Measurements from ENCODE around the gene UBE3B. TPM values are rescaled to one million over a fixed set of nuclear protein-coding genes. Genes with fewer than 3 reads are reported as not detected.

The UBE3B gene
- total RNA-seq, 1 donor from 2014 or later: 28.4 TPM

GRCh38 chr12:109553906-109554500 lies 76.6 kb downstream of the UBE3B start:
- H3K4me3 ChIP-seq: no peak overlapping the region
- TF ChIP-seq, protein P1, sequence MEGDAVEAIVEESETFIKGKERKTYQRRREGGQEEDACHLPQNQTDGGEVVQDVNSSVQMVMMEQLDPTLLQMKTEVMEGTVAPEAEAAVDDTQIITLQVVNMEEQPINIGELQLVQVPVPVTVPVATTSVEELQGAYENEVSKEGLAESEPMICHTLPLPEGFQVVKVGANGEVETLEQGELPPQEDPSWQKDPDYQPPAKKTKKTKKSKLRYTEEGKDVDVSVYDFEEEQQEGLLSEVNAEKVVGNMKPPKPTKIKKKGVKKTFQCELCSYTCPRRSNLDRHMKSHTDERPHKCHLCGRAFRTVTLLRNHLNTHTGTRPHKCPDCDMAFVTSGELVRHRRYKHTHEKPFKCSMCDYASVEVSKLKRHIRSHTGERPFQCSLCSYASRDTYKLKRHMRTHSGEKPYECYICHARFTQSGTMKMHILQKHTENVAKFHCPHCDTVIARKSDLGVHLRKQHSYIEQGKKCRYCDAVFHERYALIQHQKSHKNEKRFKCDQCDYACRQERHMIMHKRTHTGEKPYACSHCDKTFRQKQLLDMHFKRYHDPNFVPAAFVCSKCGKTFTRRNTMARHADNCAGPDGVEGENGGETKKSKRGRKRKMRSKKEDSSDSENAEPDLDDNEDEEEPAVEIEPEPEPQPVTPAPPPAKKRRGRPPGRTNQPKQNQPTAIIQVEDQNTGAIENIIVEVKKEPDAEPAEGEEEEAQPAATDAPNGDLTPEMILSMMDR (IDR thresholded peaks at IDR 0.05): no peak
- TF ChIP-seq EZH2phosphoT487 (IDR thresholded peaks at IDR 0.05) (no peak), EZH2 (IDR thresholded peaks at IDR 0.05) (no peak)
- DNase-seq (ENCODE audit: low spot score): no peak
- no peaks in the 10 kb centered on the region for H3K36me3 ChIP-seq
- peaks cover 10% of the 10 kb centered on the region for H3K36me3 Mint-ChIP-seq
- H3K4me1 Mint-ChIP-seq: peaks cover 41% of the 10 kb centered on the region
- no peaks in the 10 kb centered on the region for H3K9me3 Mint-ChIP-seq
- H3K9ac ChIP-seq: no peak overlapping the region
- H3K27me3 ChIP-seq: no peaks in the 10 kb centered on the region
- no peaks in the 10 kb centered on the region for H3K79me2 ChIP-seq (ENCODE audit: low read depth)
- peak overlapping the region; percentile 77 for H3K27ac Mint-ChIP-seq
- no peak overlapping the region for H3K4me3 Mint-ChIP-seq
- H3K27ac ChIP-seq: no peak overlapping the region
- no peak overlapping the region for H2AFZ ChIP-seq (replicated peaks)
- H3K4me1 ChIP-seq: peaks cover 14% of the 10 kb centered on the region
- peaks cover 5% of the 10 kb centered on the region for H3F3A ChIP-seq (ENCODE audit: low read depth)
- H4K20me1 ChIP-seq (ENCODE audit: low read depth): no peaks in the 10 kb centered on the region
- no peak overlapping the region for H3K4me2 ChIP-seq
- peaks cover 10% of the 10 kb centered on the region for H3K27me3 Mint-ChIP-seq (ENCODE audit: insufficient read depth, low read depth)
- H3K9me3 ChIP-seq (ENCODE audit: low read depth): no peaks in the 10 kb centered on the region

GRCh38 chr12:109554761-109555160 lies 77.3 kb downstream of the UBE3B start:
- H3K4me2 ChIP-seq: no peak overlapping the region
- no peaks in the 10 kb centered on the region for H3K36me3 ChIP-seq
- peaks cover 5% of the 10 kb centered on the region for H3F3A ChIP-seq (ENCODE audit: low read depth)
- Mint-ChIP-seq H3K36me3 (peaks cover 10% of the 10 kb centered on the region), H3K4me3 (no peak overlapping the region), H3K9me3 (no peaks in the 10 kb centered on the region), H3K4me1 (peaks cover 36% of the 10 kb centered on the region), H3K27ac (no peak overlapping the region), H3K27me3 (ENCODE audit: insufficient read depth, low read depth) (peaks cover 10% of the 10 kb centered on the region)
- no peak overlapping the region for H3K4me3 ChIP-seq
- peaks cover 6% of the 10 kb centered on the region for H3K4me1 ChIP-seq
- no peaks in the 10 kb centered on the region for H3K27me3 ChIP-seq
- no peak overlapping the region for H2AFZ ChIP-seq (replicated peaks)
- H3K27ac ChIP-seq: no peak overlapping the region
- DNase-seq (ENCODE audit: low spot score): no peak
- no peaks in the 10 kb centered on the region for H3K9me3 ChIP-seq (ENCODE audit: low read depth)
- no peaks in the 10 kb centered on the region for H3K79me2 ChIP-seq (ENCODE audit: low read depth)
- no peaks in the 10 kb centered on the region for H4K20me1 ChIP-seq (ENCODE audit: low read depth)
- TF ChIP-seq EZH2 (IDR thresholded peaks at IDR 0.05) (no peak), EZH2phosphoT487 (IDR thresholded peaks at IDR 0.05) (no peak)
- TF ChIP-seq, protein P1 (IDR thresholded peaks at IDR 0.05): no peak
- no peak overlapping the region for H3K9ac ChIP-seq

GRCh38 chr12:109555431-109556315 lies 78.2 kb downstream of the UBE3B start:
- Mint-ChIP-seq H3K27me3 (ENCODE audit: insufficient read depth, low read depth) (peaks cover 10% of the 10 kb centered on the region), H3K9me3 (no peaks in the 10 kb centered on the region), H3K27ac (no peak overlapping the region), H3K4me3 (no peak overlapping the region), H3K36me3 (peaks cover 10% of the 10 kb centered on the region), H3K4me1 (peaks cover 28% of the 10 kb centered on the region)
- H2AFZ ChIP-seq (replicated peaks): no peak overlapping the region
- no peaks in the 10 kb centered on the region for H3K4me1 ChIP-seq
- no peaks in the 10 kb centered on the region for H3K9me3 ChIP-seq (ENCODE audit: low read depth)
- no peak for DNase-seq (ENCODE audit: low spot score)
- no peaks in the 10 kb centered on the region for H3F3A ChIP-seq (ENCODE audit: low read depth)
- H3K27me3 ChIP-seq: no peaks in the 10 kb centered on the region
- H3K4me3 ChIP-seq: no peak overlapping the region
- TF ChIP-seq EZH2phosphoT487 (IDR thresholded peaks at IDR 0.05): no peak
- TF ChIP-seq, protein P1 (IDR thresholded peaks at IDR 0.05): no peak
- no peak for TF ChIP-seq EZH2 (IDR thresholded peaks at IDR 0.05)
- no peak overlapping the region for H3K27ac ChIP-seq
- no peak overlapping the region for H3K9ac ChIP-seq
- H4K20me1 ChIP-seq (ENCODE audit: low read depth): no peaks in the 10 kb centered on the region
- no peaks in the 10 kb centered on the region for H3K79me2 ChIP-seq (ENCODE audit: low read depth)
- H3K4me2 ChIP-seq: no peak overlapping the region
- H3K36me3 ChIP-seq: no peaks in the 10 kb centered on the region
